IMR-90 (cell line): ENCODE data around the gene RAPGEF2. TPM values are rescaled to one million over a fixed set of nuclear protein-coding genes. Genes with fewer than 3 reads are reported as not detected.

Source experiments
- ATAC-seq: fragments of 200-7000 bp; cut with Tn5 transposase; 2 replicates; pipeline ENCODE4 v1.9.1; 2020; ENCODE audit warnings: low read depth, mild to moderate bottlenecking, moderate library complexity
- BruUV-seq: library from RNA; stranded (reverse); fragments of 400-500 nt; replicated peaks from 2 replicates; lab custom pipeline; 2021; lab: Mats Ljungman, UMichigan
- CTCF ChIA-PET: fragments of 300-600 bp; formaldehyde crosslinking; extraction: SDS; loops from one replicate; lab custom pipeline; 2021; ENCODE audit warnings: antibody characterized with exemption; lab: Yijun Ruan, JAX
- POLR2A ChIA-PET: fragments of 300-600 bp; sonication (Branson Sonifier 250); formaldehyde crosslinking; loops from one replicate; lab custom pipeline; 2022; ENCODE audit warnings: antibody characterized with exemption; ENCODE audit not compliant: unreplicated experiment; lab: Charles Lee
- DNase-seq: peaks from one replicate; pipeline ENCODE4 v3.0.0; 2013
- H2AFZ ChIP-seq: replicated peaks from 2 replicates; pipeline ENCODE3; 2013; ENCODE audit warnings: low read length, mild to moderate bottlenecking; ENCODE audit not compliant: poor library complexity
- H2AK5ac ChIP-seq: 2 replicates; pipeline ENCODE4 v1.6.1; 2013; ENCODE audit warnings: low read depth, low read length, inconsistent platforms
- H2AK9ac ChIP-seq: replicated peaks from 2 replicates; pipeline ENCODE3; 2013; ENCODE audit warnings: mild to moderate bottlenecking, low read depth, low read length, moderate library complexity; ENCODE audit not compliant: poor library complexity
- H2BK120ac ChIP-seq: 2 replicates; pipeline ENCODE4 v1.6.1; 2013; ENCODE audit warnings: low read depth, low read length, inconsistent platforms
- H2BK15ac ChIP-seq: 3 replicates; pipeline ENCODE4 v1.6.1; 2013; ENCODE audit warnings: low read depth, low read length, inconsistent platforms
- H2BK20ac ChIP-seq: 2 replicates; pipeline ENCODE4 v1.6.1; 2013; ENCODE audit warnings: low read depth, mild to moderate bottlenecking, inconsistent platforms, low read length, moderate library complexity
- H2BK5ac ChIP-seq: 2 replicates; pipeline ENCODE4 v1.6.1; 2013; ENCODE audit warnings: mild to moderate bottlenecking, low read depth, low read length, inconsistent platforms; ENCODE audit not compliant: poor library complexity, severe bottlenecking
- H3K14ac ChIP-seq: replicated peaks from 2 replicates; pipeline ENCODE4 v1.6.1; 2013; ENCODE audit warnings: low read depth, low read length, inconsistent platforms
- H3K18ac ChIP-seq: 2 replicates; pipeline ENCODE4 v1.6.1; 2013; ENCODE audit warnings: low read depth, low read length, control low read depth
- H3K23ac ChIP-seq: 2 replicates; pipeline ENCODE4 v1.6.1; 2013; ENCODE audit warnings: low read depth, low read length, inconsistent platforms
- H3K27ac ChIP-seq: 2 replicates; pipeline ENCODE4 v1.5.1; 2013; ENCODE audit warnings: mild to moderate bottlenecking, control low read depth, low read length; ENCODE audit not compliant: insufficient read depth
- H3K27me3 ChIP-seq: 2 replicates; pipeline ENCODE4 v1.6.1; 2013; ENCODE audit warnings: low read length; ENCODE audit not compliant: control insufficient read depth, insufficient read depth
- H3K36me3 ChIP-seq: 2 replicates; pipeline ENCODE4 v1.6.1; 2013; ENCODE audit warnings: low read length, mixed read lengths; ENCODE audit not compliant: control insufficient read depth, insufficient read depth
- H3K4ac ChIP-seq: 2 replicates; pipeline ENCODE4 v1.6.1; 2013; ENCODE audit warnings: low read depth, low read length, inconsistent platforms
- H3K4me1 ChIP-seq: 2 replicates; pipeline ENCODE4 v1.6.1; 2013; ENCODE audit warnings: low read length, mixed read lengths; ENCODE audit not compliant: control insufficient read depth, insufficient read depth
- H3K4me2 ChIP-seq: 2 replicates; pipeline ENCODE4 v1.6.1; 2013; ENCODE audit warnings: low read depth, mild to moderate bottlenecking, control low read depth, low read length, moderate library complexity
- H3K4me3 ChIP-seq: 2 replicates; pipeline ENCODE4 v1.5.1; 2013; ENCODE audit warnings: low read depth, mild to moderate bottlenecking, control low read depth, low read length, moderate library complexity; ENCODE audit not compliant: insufficient read depth
- H3K56ac ChIP-seq: 2 replicates; pipeline ENCODE4 v1.6.1; 2013; ENCODE audit warnings: low read length, inconsistent platforms; ENCODE audit not compliant: insufficient read depth; ENCODE audit errors: extremely low read depth
- H3K79me1 ChIP-seq, 2 experiments: 2 replicates each; pipeline ENCODE4 v1.6.1; 2013; ENCODE audit warnings: low read length in 2 of 2, inconsistent platforms in 1 of 2, low read depth in 1 of 2
- H3K9ac ChIP-seq: 2 replicates; pipeline ENCODE4 v1.6.1; 2013; ENCODE audit warnings: low read depth, low read length, control low read depth
- H3K9me1 ChIP-seq: 2 replicates; pipeline ENCODE4 v1.6.1; 2013; ENCODE audit warnings: low read length, inconsistent platforms; ENCODE audit not compliant: insufficient read depth
- H3K9me3 ChIP-seq: 2 replicates; pipeline ENCODE4 v1.6.1; 2013; ENCODE audit warnings: low read length; ENCODE audit not compliant: control insufficient read depth, insufficient read depth
- H4K20me1 ChIP-seq: 2 replicates; pipeline ENCODE4 v1.6.1; 2013; ENCODE audit warnings: low read length, inconsistent platforms; ENCODE audit not compliant: insufficient read depth
- H4K5ac ChIP-seq: 2 replicates; pipeline ENCODE4 v1.6.1; 2013; ENCODE audit warnings: mild to moderate bottlenecking, low read depth, low read length, control low read depth
- H4K8ac ChIP-seq, 2 experiments: 2 replicates each; pipeline ENCODE4 v1.6.1; 2013; ENCODE audit warnings: low read depth in 2 of 2, low read length in 2 of 2, control low read depth in 1 of 2, inconsistent platforms in 1 of 2
- H4K91ac ChIP-seq: 2 replicates; pipeline ENCODE4 v1.6.1; 2013; ENCODE audit warnings: low read depth, low read length, inconsistent platforms; ENCODE audit not compliant: insufficient read depth
- BHLHE40 ChIP-seq: fragments of 150-350 bp; IDR thresholded peaks from 2 replicates; pipeline ENCODE4 v1.6.1; 2016; ENCODE audit warnings: mild to moderate bottlenecking, low read depth, low read length
- CEBPB ChIP-seq: IDR thresholded peaks from 2 replicates; pipeline ENCODE4 v1.6.1; 2012; ENCODE audit warnings: low read depth, low read length, improper control_type of control experiment
- CHD1 ChIP-seq: IDR thresholded peaks from 2 replicates; pipeline ENCODE4 v1.6.1; 2012; ENCODE audit warnings: low read depth, low read length, improper control_type of control experiment
- CTCF ChIP-seq: conservative IDR thresholded peaks from 2 replicates; pipeline ENCODE4 v1.5.1; 2012; ENCODE audit warnings: mild to moderate bottlenecking, low read depth, low read length, improper control_type of control experiment
- FOS ChIP-seq: fragments of 150-350 bp; IDR thresholded peaks from 2 replicates; pipeline ENCODE4 v1.6.1; 2016; ENCODE audit warnings: low read depth, low read length
- MAFK ChIP-seq: IDR thresholded peaks from 2 replicates; pipeline ENCODE4 v1.6.1; 2012; ENCODE audit warnings: low read depth, low read length, improper control_type of control experiment
- MAZ ChIP-seq: IDR thresholded peaks from 2 replicates; pipeline ENCODE4 v1.6.1; 2012; ENCODE audit warnings: low read depth, mild to moderate bottlenecking, low read length, improper control_type of control experiment, moderate library complexity, borderline replicate concordance
- MXI1 ChIP-seq: IDR thresholded peaks from 2 replicates; pipeline ENCODE4 v1.6.1; 2012; ENCODE audit warnings: low read depth, mild to moderate bottlenecking, low read length, moderate library complexity, borderline replicate concordance
- NFE2L2 ChIP-seq: fragments of 150-350 bp; IDR thresholded peaks from 2 replicates; pipeline ENCODE4 v1.6.1; 2016; ENCODE audit warnings: low read depth, mild to moderate bottlenecking, low read length
- POLR2A ChIP-seq: IDR thresholded peaks from 2 replicates; pipeline ENCODE4 v1.6.1; 2012; ENCODE audit warnings: mild to moderate bottlenecking, low read depth, low read length
- RAD21 ChIP-seq: IDR thresholded peaks from 2 replicates; pipeline ENCODE4 v1.6.1; 2012; ENCODE audit warnings: low read length, improper control_type of control experiment
- RCOR1 ChIP-seq: IDR thresholded peaks from 2 replicates; pipeline ENCODE4 v1.6.1; 2012; ENCODE audit warnings: mild to moderate bottlenecking, low read length, improper control_type of control experiment; ENCODE audit not compliant: insufficient replicate concordance
- RFX5 ChIP-seq: IDR thresholded peaks from 2 replicates; pipeline ENCODE4 v1.8.0; 2012; ENCODE audit warnings: low read depth, mild to moderate bottlenecking, low read length, moderate library complexity
- SMC3 ChIP-seq: fragments of 150-350 bp; IDR thresholded peaks from 2 replicates; pipeline ENCODE4 v1.6.1; 2016; ENCODE audit warnings: low read depth, mild to moderate bottlenecking, antibody characterized with exemption, low read length, moderate library complexity
- USF2 ChIP-seq: fragments of 150-350 bp; IDR thresholded peaks from 2 replicates; pipeline ENCODE4 v1.6.1; 2017; ENCODE audit warnings: mild to moderate bottlenecking, antibody characterized with exemption, low read length, low read depth
- WGBS, 2 experiments: methylation state at CpG; one replicate each; pipeline versions ENCODE4 v1.1.5 to v1.1.7; 2013; ENCODE audit warnings: missing lambda C conversion rate in 2 of 2; ENCODE audit not compliant: insufficient read length in 1 of 2; ENCODE audit errors: extremely low coverage in 2 of 2; 5-methylcytosine and 5-hydroxymethylcytosine counted together
- dilution Hi-C: fragments of 300-500 bp; cut with HindIII; formaldehyde crosslinking; loops from one replicate; pipeline ENCODE4 v1.14.3; 2018; ENCODE audit warnings: low sequenced_read_pairs; ENCODE audit not compliant: unreplicated experiment
- in situ Hi-C: fragments of 300-500 bp; cut with MboI; formaldehyde crosslinking; loops from 3 replicates; pipeline ENCODE4 v1.14.3; 2019; ENCODE audit warnings: low sequenced_read_pairs, inconsistent platforms, mixed read lengths
- intact Hi-C: fragments of 100-400 bp; cut with micrococcal nuclease; formaldehyde crosslinking; loops from 2 replicates; pipeline ENCODE4 v1.10.0; 2022
- polyA plus RNA-seq, 3 experiments: library from polyadenylated mRNA; depleted of rRNA; stranded (reverse); fragments of >200 nt; gene quantifications; 2 replicates each; pipeline ENCODE4 v1.2.3, GENCODE V29; 2012; ENCODE audit warnings: low replicate concordance in 1 of 3
- total RNA-seq: library from RNA; depleted of rRNA; stranded (reverse); fragments of >200 nt; gene quantifications from 2 replicates; pipeline ENCODE4 v1.2.3, GENCODE V29; 2012
- TF ChIP-seq, protein P1 (sequence below): fragments of 150-350 bp; IDR thresholded peaks from 2 replicates; pipeline ENCODE4 v1.6.1; 2016; ENCODE audit warnings: low read depth, mild to moderate bottlenecking, low read length, moderate library complexity, borderline replicate concordance

Gene RAPGEF2
- total and polyA plus RNA-seq, 2 of the 4 experiments (the other 2 are of a cell fraction): 27.6 to 109 TPM

DNA sequence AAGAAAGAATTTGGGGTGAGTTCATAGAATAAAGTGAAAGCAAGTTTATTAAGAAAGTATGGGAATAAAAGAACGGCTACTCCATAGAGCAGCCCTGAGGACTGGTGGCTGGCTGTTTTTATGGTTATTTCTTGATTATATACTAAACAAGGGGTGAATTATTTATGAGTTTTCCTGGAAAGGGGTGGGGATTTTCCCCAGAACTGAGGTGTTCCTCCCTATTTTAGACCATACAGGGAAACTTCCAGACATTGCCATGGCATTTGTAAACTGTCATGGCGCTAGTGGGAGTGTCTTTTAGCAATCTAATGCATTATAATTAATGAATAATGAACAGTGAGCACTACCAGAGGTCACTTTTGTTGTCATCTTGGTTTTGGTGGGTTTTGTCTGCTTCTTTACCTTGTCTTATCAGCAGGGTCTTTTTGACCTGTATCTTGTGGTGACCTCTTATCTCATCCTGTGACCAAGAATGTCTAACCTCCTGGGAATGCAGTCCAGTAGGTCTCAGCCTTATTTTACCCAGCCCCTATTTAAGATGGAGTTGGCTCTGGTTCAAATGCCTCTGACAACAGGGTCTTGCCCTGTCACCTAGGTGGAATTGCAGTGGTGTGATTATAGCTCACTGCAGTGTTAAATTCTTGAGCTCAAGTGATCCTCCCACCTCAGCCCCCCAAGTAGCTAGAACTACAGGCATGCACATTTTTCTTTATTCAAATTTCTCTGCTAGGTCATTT is 27.1 kb downstream of the RAPGEF2 start:
- CTCF ChIA-PET: no interaction called here
- dilution Hi-C loops (no loop called here), in situ Hi-C loops (no loop called here), intact Hi-C loops (no loop called here)
- Histone ChIP-seq H3K23ac (no peak overlapping the region), H3K56ac (no peak overlapping the region), H4K91ac (no peak overlapping the region), H4K8ac (no peak overlapping the region), H3K27me3 (no peaks in the 10 kb centered on the region), H4K5ac (no peak overlapping the region), H2BK120ac (no peak overlapping the region), H3K9me1 (0 out of 2 replicates have a peak, but pooled peaks cover 2% of the 10 kb centered on the region), H3K4ac (no peak overlapping the region), H4K20me1 (peaks cover 15% of the 10 kb centered on the region), H2AFZ (no peak overlapping the region), H2BK5ac (no peak overlapping the region), H3K4me1 (peaks cover 2% of the 10 kb centered on the region; the same call in 1 of the 2 replicates), H3K36me3 (no peaks in the 10 kb centered on the region), H3K4me2 (no peak overlapping the region), H3K18ac (no peak overlapping the region), H3K9ac (no peak overlapping the region), H3K79me1 (peaks cover 7 to 22% of the 10 kb centered on the region in 2 experiments), H2AK5ac (no peak overlapping the region), H3K4me3 (no peak overlapping the region), H2BK20ac (no peak overlapping the region), H3K14ac (no peak overlapping the region), H3K27ac (no peak overlapping the region), H2AK9ac (no peak overlapping the region), H3K9me3 (no peaks in the 10 kb centered on the region), H2BK15ac (no peak overlapping the region)
- no CpG with 5 or more reads among the region's 2 CpGs for WGBS, 2 experiments
- no peak for ATAC-seq
- no peak for DNase-seq
- TF ChIP-seq NFE2L2 (no peak), CTCF (no peak), MXI1 (no peak), POLR2A (no peak), RAD21 (no peak), USF2 (no peak), CHD1 (no peak), CEBPB (no peak), RCOR1 (no peak), MAZ (no peak), MAFK (no peak), BHLHE40 (no peak), RFX5 (no peak), SMC3 (no peak), FOS (no peak)
- TF ChIP-seq, protein P1, sequence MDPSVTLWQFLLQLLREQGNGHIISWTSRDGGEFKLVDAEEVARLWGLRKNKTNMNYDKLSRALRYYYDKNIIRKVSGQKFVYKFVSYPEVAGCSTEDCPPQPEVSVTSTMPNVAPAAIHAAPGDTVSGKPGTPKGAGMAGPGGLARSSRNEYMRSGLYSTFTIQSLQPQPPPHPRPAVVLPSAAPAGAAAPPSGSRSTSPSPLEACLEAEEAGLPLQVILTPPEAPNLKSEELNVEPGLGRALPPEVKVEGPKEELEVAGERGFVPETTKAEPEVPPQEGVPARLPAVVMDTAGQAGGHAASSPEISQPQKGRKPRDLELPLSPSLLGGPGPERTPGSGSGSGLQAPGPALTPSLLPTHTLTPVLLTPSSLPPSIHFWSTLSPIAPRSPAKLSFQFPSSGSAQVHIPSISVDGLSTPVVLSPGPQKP: no peak
- no TSS peak for BruUV-seq
- POLR2A ChIA-PET: no interaction called here
